PFSK-1 (cell line): ENCODE results near the gene RIPOR3.

ENCODE experiments used
- TAF1 ChIP-seq: IDR thresholded peaks from 2 replicates; pipeline ENCODE4 v1.6.1; 2012; ENCODE audit warnings: low read length, control low read depth, borderline replicate concordance; ENCODE audit not compliant: insufficient read depth
- TF ChIP-seq, protein P1 (sequence below), 2 experiments: IDR thresholded peaks; 2 replicates each; pipeline versions ENCODE4 v1.6.1 to v1.8.0; 2011 to 2012; ENCODE audit warnings: low read depth in 2 of 2, low read length in 2 of 2, control low read depth in 1 of 2, inconsistent platforms in 1 of 2, mild to moderate bottlenecking in 1 of 2, moderate library complexity in 1 of 2; ENCODE audit not compliant: insufficient read depth in 1 of 2

DNA sequence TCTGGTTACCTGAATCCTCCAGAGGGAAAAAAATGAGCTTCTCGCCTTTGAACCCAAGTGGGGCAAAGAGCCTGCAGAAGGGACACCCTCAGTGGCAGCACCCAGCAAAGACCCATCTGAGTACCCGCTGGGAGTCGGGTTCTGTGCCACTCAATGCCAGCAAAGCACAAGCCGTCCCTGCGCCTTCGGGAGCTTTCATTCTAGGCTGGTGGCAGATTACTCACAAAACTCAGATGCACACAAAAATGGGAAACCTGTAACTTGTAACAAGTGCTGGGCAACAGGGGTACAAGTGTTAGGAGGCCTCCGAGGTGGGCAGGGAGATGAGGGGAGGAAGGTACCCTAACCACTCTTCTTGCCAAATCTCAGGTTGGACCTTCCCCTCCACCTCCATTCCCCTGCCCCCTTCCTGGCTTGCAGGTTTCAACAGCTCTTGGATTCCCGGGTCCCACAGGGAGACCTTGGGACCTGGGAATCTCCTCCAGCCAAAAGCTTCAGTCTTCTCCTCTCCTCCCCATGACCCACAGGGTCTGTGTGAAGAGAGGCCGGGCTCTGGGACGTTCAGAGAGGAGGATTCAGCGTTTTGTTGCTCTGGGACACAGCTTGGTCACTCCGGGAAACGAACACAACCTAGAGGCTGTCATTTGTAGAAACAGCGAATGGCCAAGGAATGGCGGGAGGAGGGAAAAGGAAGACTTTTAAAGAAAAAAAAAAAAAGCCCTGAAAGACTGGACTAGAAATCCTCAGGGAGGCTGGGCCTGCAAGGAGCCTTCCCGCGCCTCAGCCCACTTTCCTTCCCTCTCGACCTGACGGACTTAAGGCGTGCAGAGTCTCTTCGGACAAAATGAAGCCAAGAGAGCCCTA is 38.8 kb upstream of the RIPOR3 start:
- TF ChIP-seq, protein P1, sequence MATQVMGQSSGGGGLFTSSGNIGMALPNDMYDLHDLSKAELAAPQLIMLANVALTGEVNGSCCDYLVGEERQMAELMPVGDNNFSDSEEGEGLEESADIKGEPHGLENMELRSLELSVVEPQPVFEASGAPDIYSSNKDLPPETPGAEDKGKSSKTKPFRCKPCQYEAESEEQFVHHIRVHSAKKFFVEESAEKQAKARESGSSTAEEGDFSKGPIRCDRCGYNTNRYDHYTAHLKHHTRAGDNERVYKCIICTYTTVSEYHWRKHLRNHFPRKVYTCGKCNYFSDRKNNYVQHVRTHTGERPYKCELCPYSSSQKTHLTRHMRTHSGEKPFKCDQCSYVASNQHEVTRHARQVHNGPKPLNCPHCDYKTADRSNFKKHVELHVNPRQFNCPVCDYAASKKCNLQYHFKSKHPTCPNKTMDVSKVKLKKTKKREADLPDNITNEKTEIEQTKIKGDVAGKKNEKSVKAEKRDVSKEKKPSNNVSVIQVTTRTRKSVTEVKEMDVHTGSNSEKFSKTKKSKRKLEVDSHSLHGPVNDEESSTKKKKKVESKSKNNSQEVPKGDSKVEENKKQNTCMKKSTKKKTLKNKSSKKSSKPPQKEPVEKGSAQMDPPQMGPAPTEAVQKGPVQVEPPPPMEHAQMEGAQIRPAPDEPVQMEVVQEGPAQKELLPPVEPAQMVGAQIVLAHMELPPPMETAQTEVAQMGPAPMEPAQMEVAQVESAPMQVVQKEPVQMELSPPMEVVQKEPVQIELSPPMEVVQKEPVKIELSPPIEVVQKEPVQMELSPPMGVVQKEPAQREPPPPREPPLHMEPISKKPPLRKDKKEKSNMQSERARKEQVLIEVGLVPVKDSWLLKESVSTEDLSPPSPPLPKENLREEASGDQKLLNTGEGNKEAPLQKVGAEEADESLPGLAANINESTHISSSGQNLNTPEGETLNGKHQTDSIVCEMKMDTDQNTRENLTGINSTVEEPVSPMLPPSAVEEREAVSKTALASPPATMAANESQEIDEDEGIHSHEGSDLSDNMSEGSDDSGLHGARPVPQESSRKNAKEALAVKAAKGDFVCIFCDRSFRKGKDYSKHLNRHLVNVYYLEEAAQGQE (IDR thresholded peaks at IDR 0.05; ENCODE audit: insufficient read depth in 1 of 2, low read depth in 2 of 2, low read length in 2 of 2) = no peak
- no peak for TF ChIP-seq TAF1
